ENCODE measurements around the gene ARPC5.

Gene ARPC5

GRCh38 chr1:183590244-183591191, 45.1 kb downstream of the ARPC5 start, which contains the start of gene NCF2:
Gene NCF2 (minus strand): TSS chr1:183590459. CDS start chr1:183590329, 130 bp downstream.
- no peak within 1 kb of the TSS for H3K4me3 Mint-ChIP-seq
- H3K27me3 Mint-ChIP-seq (ENCODE audit: low read depth): peaks cover 3% of the 10 kb centered on the region
- H3K27ac Mint-ChIP-seq: no peak within 1 kb of the TSS
- H3K36me3 Mint-ChIP-seq (ENCODE audit: low read depth): no peaks in the 10 kb centered on the region
- H3K4me1 Mint-ChIP-seq: no peaks in the 10 kb centered on the region
- no peak for TF ChIP-seq CTCF (IDR thresholded peaks at IDR 0.05; ENCODE audit: unreplicated experiment in 3 of 3)
- H3K9me3 Mint-ChIP-seq: no peaks in the 10 kb centered on the region

- no peak for TF ChIP-seq CTCF (IDR thresholded peaks at IDR 0.05; ENCODE audit: unreplicated experiment in 3 of 3)
- Mint-ChIP-seq H3K9me3 (no peaks in the 10 kb centered on the region), H3K36me3 (ENCODE audit: low read depth) (no peaks in the 10 kb centered on the region)
These were observed 45.7 kb downstream of the ARPC5 start for GRCh38 chr1:183589874-183590243.

GRCh38 chr1:183589384-183589783, 46.2 kb downstream of the ARPC5 start:
- Mint-ChIP-seq H3K4me3 (no peak overlapping the region), H3K36me3 (ENCODE audit: low read depth) (no peaks in the 10 kb centered on the region), H3K4me1 (no peaks in the 10 kb centered on the region), H3K9me3 (no peaks in the 10 kb centered on the region), H3K27me3 (ENCODE audit: low read depth) (peaks cover 3% of the 10 kb centered on the region), H3K27ac (no peak overlapping the region)
- no peak for TF ChIP-seq CTCF (IDR thresholded peaks at IDR 0.05; ENCODE audit: unreplicated experiment in 3 of 3)

More at GRCh38 chr1:183589874-183590243, 45.7 kb downstream of the ARPC5 start:
- H3K4me1 Mint-ChIP-seq: no peaks in the 10 kb centered on the region
- H3K27ac Mint-ChIP-seq: no peak overlapping the region
- H3K4me3 Mint-ChIP-seq: no peak overlapping the region
- peaks cover 3% of the 10 kb centered on the region for H3K27me3 Mint-ChIP-seq (ENCODE audit: low read depth)

DNA sequence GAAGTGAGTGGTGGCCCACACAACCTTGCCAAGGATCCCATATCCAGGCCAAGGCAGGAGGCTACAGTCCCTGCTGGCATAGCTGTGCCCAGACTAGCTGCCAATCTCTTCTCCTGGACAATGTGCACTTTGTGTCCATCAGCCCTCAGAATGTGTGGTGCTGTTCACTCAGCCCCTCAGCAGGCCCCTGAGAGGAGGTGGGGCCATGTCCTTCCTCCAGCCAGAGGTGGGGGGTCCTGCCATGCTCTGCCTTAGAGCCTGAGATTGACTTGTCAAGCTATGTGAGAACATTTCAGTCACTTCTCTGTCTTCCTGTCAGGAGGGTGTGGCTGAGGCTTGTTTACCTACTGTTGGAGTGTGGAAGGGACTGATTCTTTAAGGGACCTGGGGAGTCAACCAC, 46.8 kb downstream of the ARPC5 start:
- Mint-ChIP-seq H3K27me3 (ENCODE audit: low read depth) (peaks cover 3% of the 10 kb centered on the region), H3K36me3 (ENCODE audit: low read depth) (no peaks in the 10 kb centered on the region), H3K27ac (no peak overlapping the region), H3K4me1 (no peaks in the 10 kb centered on the region), H3K4me3 (no peak overlapping the region), H3K9me3 (no peaks in the 10 kb centered on the region)
- TF ChIP-seq CTCF (IDR thresholded peaks at IDR 0.05; ENCODE audit: unreplicated experiment in 3 of 3): no peak

DNA sequence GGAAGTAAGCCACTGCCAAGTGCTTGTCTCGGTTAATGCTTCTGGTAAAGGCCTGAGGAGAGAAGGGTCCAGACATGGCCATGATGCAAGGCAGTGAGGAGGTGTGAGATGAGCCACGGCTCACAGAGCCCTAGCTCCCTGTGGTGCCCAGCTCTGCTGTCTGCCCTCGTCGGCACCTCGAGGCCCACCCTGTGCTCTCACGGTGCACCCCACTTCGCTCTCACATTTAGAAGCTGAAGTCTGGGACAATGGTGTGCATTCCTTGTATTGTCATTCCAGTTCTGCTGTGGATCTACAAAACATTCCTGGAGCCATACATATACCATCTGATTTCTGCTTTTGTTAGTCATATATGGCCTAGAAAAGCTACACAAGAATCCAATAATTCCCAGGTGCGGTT, 48.7 kb downstream of the ARPC5 start:
- H3K36me3 Mint-ChIP-seq (ENCODE audit: low read depth): no peaks in the 10 kb centered on the region
- no peak overlapping the region for H3K27ac Mint-ChIP-seq
- H3K27me3 Mint-ChIP-seq (ENCODE audit: low read depth): peaks cover 5% of the 10 kb centered on the region
- TF ChIP-seq CTCF (IDR thresholded peaks at IDR 0.05; ENCODE audit: unreplicated experiment in 3 of 3): no peak
- H3K4me1 Mint-ChIP-seq: no peaks in the 10 kb centered on the region
- no peak overlapping the region for H3K4me3 Mint-ChIP-seq
- no peaks in the 10 kb centered on the region for H3K9me3 Mint-ChIP-seq

DNA sequence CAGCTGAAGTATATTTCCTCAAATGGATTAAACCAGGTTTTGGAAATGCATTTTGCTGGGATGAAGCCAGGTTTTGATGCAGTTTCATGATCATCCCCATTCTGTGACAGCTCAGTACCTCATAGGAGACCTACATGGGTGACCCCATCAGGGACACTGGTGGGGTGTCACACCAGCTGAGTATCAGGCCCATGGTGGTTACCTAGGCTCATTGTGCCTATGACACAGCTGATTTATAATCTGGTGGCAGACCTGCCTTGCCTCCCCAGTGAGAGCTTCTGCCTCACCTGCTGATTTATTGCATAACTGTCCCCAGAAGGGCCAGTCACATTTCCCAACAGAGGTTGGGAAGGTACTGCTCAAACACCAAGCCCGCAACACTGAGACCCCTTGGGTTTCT, 49.1 kb downstream of the ARPC5 start:
- Mint-ChIP-seq H3K4me3 (no peak overlapping the region), H3K27ac (no peak overlapping the region), H3K4me1 (no peaks in the 10 kb centered on the region), H3K9me3 (no peaks in the 10 kb centered on the region), H3K36me3 (ENCODE audit: low read depth) (no peaks in the 10 kb centered on the region), H3K27me3 (ENCODE audit: low read depth) (peaks cover 9% of the 10 kb centered on the region)
- no peak for TF ChIP-seq CTCF (IDR thresholded peaks at IDR 0.05; ENCODE audit: unreplicated experiment in 3 of 3)

All from nephron (organoid).